ENCODE measurements around the gene CCDC57. TPM values are rescaled to one million over a fixed set of nuclear protein-coding genes. Genes with fewer than 3 reads are reported as not detected.

Gene CCDC57
- total and polyA plus RNA-seq, 12 donors: 7.0 to 34.5 (median 10.7) TPM

- Histone ChIP-seq H3K4me3 (no peak overlapping the region), H3K27me3 (no peaks in the 10 kb centered on the region), H3K27ac (peak overlapping the region in 1 of 10 donors; percentile 69), H3K4me1 (no peaks in the 10 kb centered on the region), H3K36me3 (peaks cover 0 to 20% (median 0%) of the 10 kb centered on the region in 9 donors), H3K9me3 (no peaks in the 10 kb centered on the region)
- no peak for TF ChIP-seq CTCF (IDR thresholded peaks at IDR 0.05)
- intact Hi-C loops (cut with DNase I): no loop called here
- ATAC-seq (no peak), DNase-seq (no peak)
- 88 to 89% methylated on average over 9 of the region's 9 CpGs for WGBS, 2 donors
Measured at GRCh38 chr17:82127704-82128103, 84.9 kb downstream of the CCDC57 start.

GRCh38 chr17:82127315-82127595, 85.4 kb downstream of the CCDC57 start:
- peaks cover 0 to 20% (median 0%) of the 10 kb centered on the region in 9 donors for H3K36me3 ChIP-seq
- ATAC-seq: no peak
- 88 to 91% methylated on average over 11 of the region's 11 CpGs for WGBS, 2 donors
- no peak overlapping the region for H3K4me3 ChIP-seq
- TF ChIP-seq CTCF (IDR thresholded peaks at IDR 0.05): no peak
- intact Hi-C loops (cut with DNase I): no loop called here
- H3K27me3 ChIP-seq: no peaks in the 10 kb centered on the region
- H3K27ac ChIP-seq: peak overlapping the region in 1 of 10 donors; percentile 69
- no peak for DNase-seq
- H3K9me3 ChIP-seq: no peaks in the 10 kb centered on the region
- no peaks in the 10 kb centered on the region for H3K4me1 ChIP-seq

- WGBS, 2 donors: 91% methylated on average over 35 of the region's 35 CpGs
- TF ChIP-seq CTCF (IDR thresholded peaks at IDR 0.05): no peak
- Histone ChIP-seq H3K27ac (peak overlapping the region in 1 of 10 donors; percentile 73), H3K9me3 (no peaks in the 10 kb centered on the region), H3K27me3 (no peaks in the 10 kb centered on the region), H3K4me3 (no peak overlapping the region), H3K4me1 (no peaks in the 10 kb centered on the region), H3K36me3 (peaks cover 0 to 20% (median 0%) of the 10 kb centered on the region in 9 donors)
- ATAC-seq: peak in 1 of 8 donors; percentile 31
- intact Hi-C loops (cut with DNase I): no loop called here
- DNase-seq: no peak
Measured at GRCh38 chr17:82126556-82127314, 85.9 kb downstream of the CCDC57 start.

DNA sequence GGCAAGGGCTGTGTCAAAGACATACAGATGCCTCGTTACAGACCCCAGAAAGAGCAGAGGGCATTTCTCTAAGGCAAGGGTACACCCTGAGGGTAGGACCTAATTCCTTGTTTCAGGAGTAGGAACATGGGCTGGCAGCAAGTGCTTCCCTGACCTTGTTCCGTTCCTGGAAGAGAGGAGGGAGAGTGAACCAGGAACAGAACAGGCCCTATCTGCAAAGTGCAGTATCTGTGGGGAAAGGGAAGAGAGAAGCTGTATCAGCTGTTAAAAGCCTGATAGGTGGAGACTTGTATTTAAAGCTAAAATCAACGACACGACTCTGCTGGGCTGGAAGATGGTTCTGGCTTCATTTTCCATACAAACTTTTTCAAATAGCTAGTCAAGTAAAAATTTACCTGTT, 88.5 kb downstream of the CCDC57 start:
- no peaks in the 10 kb centered on the region for H3K4me1 ChIP-seq
- H3K27me3 ChIP-seq: no peaks in the 10 kb centered on the region
- H3K4me3 ChIP-seq: no peak overlapping the region
- peaks cover 0 to 20% (median 0%) of the 10 kb centered on the region in 9 donors for H3K36me3 ChIP-seq
- no peak for TF ChIP-seq CTCF (IDR thresholded peaks at IDR 0.05)
- intact Hi-C loops (cut with DNase I): no loop called here
- DNase-seq (no peak), ATAC-seq (no peak)
- H3K9me3 ChIP-seq: no peaks in the 10 kb centered on the region
- 70 to 78% methylated on average over 4 of the region's 4 CpGs for WGBS, 2 donors
- no peak overlapping the region for H3K27ac ChIP-seq

Data from heart right ventricle (tissue), 16 donors.